NCI-H1694 treated with DMSO at 0.1 percent for 48 hours (cell line): ENCODE measurements around the gene PDIA4.

Experiments used
- DNase-seq: peaks from one replicate; lab custom pipeline; 2025; lab: John Stamatoyannopoulos, UW

Gene PDIA4

GRCh38 chr7:148964483-148965267 is 63.6 kb downstream of the PDIA4 start:
- no peak for DNase-seq

- no peak for DNase-seq
Measured at GRCh38 chr7:148963583-148964482, 64.5 kb downstream of the PDIA4 start.

- peak; percentile 91 for DNase-seq
Measured at GRCh38 chr7:148962823-148963582, 65.3 kb downstream of the PDIA4 start.

- DNase-seq, result no peak
Measured at GRCh38 chr7:148962440-148962822, 65.9 kb downstream of the PDIA4 start.

- no peak for DNase-seq
Measured at GRCh38 chr7:148959726-148960125, 68.6 kb downstream of the PDIA4 start.

GRCh38 chr7:148958061-148958460 is 70.2 kb downstream of the PDIA4 start:
- no peak for DNase-seq

- DNase-seq, result no peak
Measured at GRCh38 chr7:148954766-148955165, 73.5 kb downstream of the PDIA4 start.

GRCh38 chr7:148953676-148954075 is 74.6 kb downstream of the PDIA4 start:
- DNase-seq, result no peak
